ENCODE results near the gene TECPR2. TPM values are rescaled to one million over a fixed set of nuclear protein-coding genes. Genes with fewer than 3 reads are reported as not detected.

The TECPR2 gene
- total and polyA plus RNA-seq, 2 of the 13 experiments (the other 11 are each of a cell fraction or from before 2014, with no cell fraction given): 3.5 to 5.7 TPM

GRCh38 chr14:102439556-102439955 is 76.8 kb downstream of the TECPR2 start (continued):
- TF ChIP-seq ZNF142 (CRISPR knock-in tag; IDR thresholded peaks at IDR 0.05) (no peak), ZNF501 (CRISPR knock-in tag; IDR thresholded peaks at IDR 0.05) (no peak), ZFP91 (CRISPR knock-in tag; IDR thresholded peaks at IDR 0.05; ENCODE audit: borderline replicate concordance) (no peak), ZBTB43 (CRISPR knock-in tag; conservative IDR thresholded peaks at IDR 0.05) (no peak), NR1H2 (CRISPR knock-in tag; IDR thresholded peaks at IDR 0.05; ENCODE audit: borderline replicate concordance, low read depth) (no peak), ZNF562 (CRISPR knock-in tag; IDR thresholded peaks at IDR 0.05; ENCODE audit: borderline replicate concordance) (no peak), ZBTB21 (CRISPR knock-in tag; IDR thresholded peaks at IDR 0.05) (no peak)
